B cell (primary cell): ENCODE results near the gene RSRC2. TPM values are rescaled to one million over a fixed set of nuclear protein-coding genes. Genes with fewer than 3 reads are reported as not detected.
A peak's percentile ranks its signal among the peaks of the same experiment; 100 is the strongest.

Source experiments
- ATAC-seq: fragments of 200-7000 bp; cut with Tn5 transposase; one replicate; pipeline ENCODE4 v1.10.0; 2021; ENCODE audit warnings: low read depth, mild to moderate bottlenecking, moderate number of reproducible peaks, moderate library complexity
- CTCF ChIA-PET: fragments of 350-600 bp; sonication (Branson Sonifier 250); formaldehyde crosslinking; loops from one replicate; lab custom pipeline; 2021; ENCODE audit warnings: antibody characterized with exemption, inconsistent platforms; lab: Charles Lee
- POLR2A ChIA-PET: fragments of 350-600 bp; sonication (Branson Sonifier 250); formaldehyde crosslinking; loops from one replicate; lab custom pipeline; 2021; ENCODE audit warnings: antibody characterized with exemption; lab: Charles Lee
- DNase-seq: peaks from one replicate; pipeline ENCODE4 v3.0.0; 2013
- H2AFZ ChIP-seq: 2 replicates; pipeline ENCODE4 v1.6.1; 2012; ENCODE audit warnings: mild to moderate bottlenecking, low read depth, low read length; ENCODE audit not compliant: insufficient read depth, poor library complexity, severe bottlenecking
- H3K27ac ChIP-seq, 2 donors: 1 replicate in 1 of 2; 2 replicates in 1 of 2; pipeline ENCODE4 v1.5.1; 2012 to 2013; ENCODE audit warnings: low read length in 2 of 2, mild to moderate bottlenecking in 2 of 2, moderate library complexity in 1 of 2
- H3K27me3 ChIP-seq, 4 experiments: fragments of 200-600 bp in 1 of 4; sonication (generic) in 1 of 4; replicated peaks in 1 of 4; 1 replicate in 2 of 4; 2 replicates in 2 of 4; pipeline versions ENCODE4 v1.6.1 to v1.7.0; 2013 to 2016; ENCODE audit warnings: low read length in 3 of 4, mild to moderate bottlenecking in 2 of 4, mixed read lengths in 1 of 4, moderate library complexity in 1 of 4; ENCODE audit not compliant: insufficient read depth in 4 of 4, control insufficient read depth in 3 of 4; ENCODE audit errors: control extremely low read depth in 1 of 4
- H3K36me3 ChIP-seq, 2 experiments: replicated peaks in 1 of 2; 1 replicate in 1 of 2; 2 replicates in 1 of 2; pipeline versions ENCODE4 v1.6.1 to v1.7.1; 2013; ENCODE audit warnings: low read length in 1 of 2; ENCODE audit not compliant: insufficient read depth in 2 of 2, control insufficient read depth in 1 of 2; ENCODE audit errors: control extremely low read depth in 1 of 2, extremely low read depth in 1 of 2
- H3K4me1 ChIP-seq, 2 donors: fragments of 200-600 bp in 1 of 2; sonication (generic) in 1 of 2; 1 replicate in 1 of 2; 2 replicates in 1 of 2; pipeline versions ENCODE4 v1.5.1 to v1.6.1; 2013 to 2017; ENCODE audit warnings: low read length in 2 of 2; ENCODE audit not compliant: control insufficient read depth in 2 of 2, insufficient read depth in 2 of 2
- H3K4me2 ChIP-seq: replicated peaks from 2 replicates; pipeline ENCODE3; 2012; ENCODE audit warnings: mild to moderate bottlenecking, low read depth, low read length; ENCODE audit not compliant: poor library complexity, severe bottlenecking
- H3K4me3 ChIP-seq, 5 experiments: fragments of 200-600 bp in 1 of 5; sonication (generic) in 1 of 5; 1 replicate in 3 of 5; 2 replicates in 2 of 5; pipeline versions ENCODE4 v1.5.1 to v1.7.0; 2011 to 2016; ENCODE audit warnings: low read length in 4 of 5, mild to moderate bottlenecking in 4 of 5, low read depth in 2 of 5, control low read depth in 1 of 5, moderate library complexity in 1 of 5; ENCODE audit not compliant: insufficient read depth in 1 of 5; ENCODE audit errors: control extremely low read depth in 1 of 5, extremely low read depth in 1 of 5
- H3K79me2 ChIP-seq: fragments of 200-600 bp; sonication (generic); one replicate; pipeline ENCODE4 v1.6.0; 2016; ENCODE audit warnings: low read length; ENCODE audit not compliant: control insufficient read depth, insufficient read depth
- H3K9ac ChIP-seq: fragments of 200-600 bp; sonication (generic); 2 replicates; pipeline ENCODE4 v1.6.1; 2017; ENCODE audit warnings: mild to moderate bottlenecking, low read length, moderate library complexity
- H3K9me3 ChIP-seq, 3 donors: one replicate each; pipeline versions ENCODE4 v1.6.1 to v1.7.1; 2013; ENCODE audit warnings: low read length in 2 of 3; ENCODE audit not compliant: control insufficient read depth in 2 of 3, insufficient read depth in 1 of 3; ENCODE audit errors: control extremely low read depth in 1 of 3
- H4K20me1 ChIP-seq: 2 replicates; pipeline ENCODE4 v1.6.0; 2012; ENCODE audit warnings: mild to moderate bottlenecking, low read length; ENCODE audit not compliant: insufficient read depth, control insufficient read depth, poor library complexity, severe bottlenecking
- H3K27ac Mint-ChIP-seq: one replicate; pipeline ENCODE4 v1.8.0; 2021; ENCODE audit warnings: mixed read lengths
- H3K27me3 Mint-ChIP-seq: one replicate; pipeline ENCODE4 v1.8.0; 2021; ENCODE audit warnings: mixed read lengths
- H3K4me1 Mint-ChIP-seq: one replicate; pipeline ENCODE4 v1.8.0; 2021; ENCODE audit warnings: mixed read lengths
- H3K4me3 Mint-ChIP-seq: one replicate; pipeline ENCODE4 v1.8.0; 2021; ENCODE audit warnings: mixed read lengths
- H3K9me3 Mint-ChIP-seq: one replicate; pipeline ENCODE4 v1.8.0; 2022; ENCODE audit warnings: mixed read lengths; ENCODE audit not compliant: insufficient read depth
- CTCF ChIP-seq: fragments of 200-600 bp; IDR thresholded peaks from one replicate; pipeline ENCODE4 v1.8.0; 2022; ENCODE audit warnings: antibody characterized with exemption, mild to moderate bottlenecking
- EZH2 ChIP-seq: IDR thresholded peaks from 2 replicates; pipeline ENCODE4 v1.6.1; 2012; ENCODE audit warnings: borderline replicate concordance, low read depth, mild to moderate bottlenecking, moderate library complexity, low read length; ENCODE audit not compliant: insufficient read depth, poor library complexity, severe bottlenecking
- WGBS: methylation state at CpG from one replicate; pipeline ENCODE4 v1.1.5; 2013; ENCODE audit warnings: missing lambda C conversion rate; ENCODE audit not compliant: insufficient coverage; 5-methylcytosine and 5-hydroxymethylcytosine counted together
- intact Hi-C: fragments of 100-400 bp; cut with micrococcal nuclease; formaldehyde crosslinking; loops from one replicate; pipeline ENCODE4 v1.10.0; 2022
- polyA minus RNA-seq: library from RNA; depleted of rRNA, polyadenylated mRNA; stranded (reverse); fragments of >200 nt; gene quantifications from 2 replicates; pipeline ENCODE4 v1.2.3, GENCODE V29; 2012
- polyA plus RNA-seq: library from polyadenylated mRNA; depleted of rRNA; stranded (reverse); fragments of >200 nt; gene quantifications from 2 replicates; pipeline ENCODE4 v1.2.3, GENCODE V29; 2012
- total RNA-seq, 2 donors: library from RNA; stranded (reverse); fragments of 120-200 nt in 1 of 2; gene quantifications; 1 replicate in 1 of 2; 2 replicates in 1 of 2; pipeline versions ENCODE4 v1.2.3 to v1.2.4, GENCODE V29; 2013 to 2022

Gene RSRC2, protein sequence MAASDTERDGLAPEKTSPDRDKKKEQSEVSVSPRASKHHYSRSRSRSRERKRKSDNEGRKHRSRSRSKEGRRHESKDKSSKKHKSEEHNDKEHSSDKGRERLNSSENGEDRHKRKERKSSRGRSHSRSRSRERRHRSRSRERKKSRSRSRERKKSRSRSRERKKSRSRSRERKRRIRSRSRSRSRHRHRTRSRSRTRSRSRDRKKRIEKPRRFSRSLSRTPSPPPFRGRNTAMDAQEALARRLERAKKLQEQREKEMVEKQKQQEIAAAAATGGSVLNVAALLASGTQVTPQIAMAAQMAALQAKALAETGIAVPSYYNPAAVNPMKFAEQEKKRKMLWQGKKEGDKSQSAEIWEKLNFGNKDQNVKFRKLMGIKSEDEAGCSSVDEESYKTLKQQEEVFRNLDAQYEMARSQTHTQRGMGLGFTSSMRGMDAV
- total RNA-seq (151 and 155 TPM in 2 replicates), polyA plus RNA-seq (56.2 and 205 TPM in 2 replicates), polyA minus RNA-seq (56.1 and 87.1 TPM in 2 replicates)
- total RNA-seq (2013) = 124 TPM

GRCh38 chr12:122526683-122527477 is at the start of gene RSRC2, which contains the start of gene KNTC1:
Gene RSRC2, minus strand, starts transcription at chr12:122526936. Its CDS starts 83 bp downstream, at chr12:122526853.
Gene KNTC1, plus strand, starts transcription at chr12:122527249. Its CDS starts 2,815 bp downstream, at chr12:122530064.
- no peak within 1 kb of the TSS for H3K4me3 Mint-ChIP-seq
- TF ChIP-seq EZH2 (no peak), CTCF (no peak)
- peaks cover 6 to 26% of the 10 kb centered on the region in 2 experiments for H3K36me3 ChIP-seq
- DNase-seq = peak; percentile 99
- under 1% methylated on average over 51 of the region's 51 CpGs for WGBS
- CTCF ChIA-PET = interaction anchor here (0.6 to 2.4 kb wide), 4 partner anchors 26 to 869 kb away, joined by 3 to 11 read pairs (median 4); partner anchors contain the start of genes DENR and ZCCHC8
- intact Hi-C loops = loop anchor here (1.0 to 5.0 kb wide), 5 partner anchors 26 to 440 kb away; partner anchors contain the start of genes ABCB9, CCDC62, DENR and VPS33A
- POLR2A ChIA-PET = interaction anchor here (0.6 to 4.3 kb wide), 8 partner anchors 9 to 955 kb away, joined by 3 to 63 read pairs (median 4); partner anchors contain the start of gene ZCCHC8
- peak; percentile 92 for ATAC-seq
- H3K9ac ChIP-seq = peak within 1 kb of the TSS; percentile 98
- no peaks in the 10 kb centered on the region for H3K27me3 ChIP-seq
- peak within 1 kb of the TSS; percentile 83 for H3K4me2 ChIP-seq
- H3K9me3 Mint-ChIP-seq = no peaks in the 10 kb centered on the region
- H3K27ac Mint-ChIP-seq = no peak within 1 kb of the TSS
- no peaks in the 10 kb centered on the region for H3K27me3 Mint-ChIP-seq
- H3K4me3 ChIP-seq = peak within 1 kb of the TSS; percentile 69 to 99 (median 97)
- peak within 1 kb of the TSS; percentile 84 for H2AFZ ChIP-seq
- H4K20me1 ChIP-seq = peaks cover 42% of the 10 kb centered on the region
- H3K79me2 ChIP-seq = peaks cover 60% of the 10 kb centered on the region
- no peaks in the 10 kb centered on the region for H3K9me3 ChIP-seq
- H3K4me1 ChIP-seq = peaks cover 42% of the 10 kb centered on the region in 2 donors
- H3K4me1 Mint-ChIP-seq = peaks cover 35% of the 10 kb centered on the region
- peak within 1 kb of the TSS; percentile 90 to 97 for H3K27ac ChIP-seq
